PC-3 (cell line): ENCODE measurements around the gene ZKSCAN2.

Experiments used
- EZH2 ChIP-seq: fragments of 300-600 bp; sonication (generic); IDR thresholded peaks from one replicate; pipeline ENCODE4 v1.6.1; 2017; ENCODE audit warnings: antibody characterized with exemption, mild to moderate bottlenecking, low read length; ENCODE audit not compliant: unreplicated experiment
- EZH2phosphoT487 ChIP-seq: fragments of 300-600 bp; sonication (generic); IDR thresholded peaks from 2 replicates; pipeline ENCODE4 v1.6.1; 2018; ENCODE audit warnings: mild to moderate bottlenecking, antibody characterized with exemption, low read length, borderline replicate concordance
- TF ChIP-seq, protein P1 (sequence below): fragments of 300-600 bp; sonication (generic); conservative IDR thresholded peaks from 2 replicates; pipeline ENCODE4 v1.5.1; 2017; ENCODE audit warnings: antibody characterized with exemption, low read depth, mild to moderate bottlenecking, low read length

DNA sequence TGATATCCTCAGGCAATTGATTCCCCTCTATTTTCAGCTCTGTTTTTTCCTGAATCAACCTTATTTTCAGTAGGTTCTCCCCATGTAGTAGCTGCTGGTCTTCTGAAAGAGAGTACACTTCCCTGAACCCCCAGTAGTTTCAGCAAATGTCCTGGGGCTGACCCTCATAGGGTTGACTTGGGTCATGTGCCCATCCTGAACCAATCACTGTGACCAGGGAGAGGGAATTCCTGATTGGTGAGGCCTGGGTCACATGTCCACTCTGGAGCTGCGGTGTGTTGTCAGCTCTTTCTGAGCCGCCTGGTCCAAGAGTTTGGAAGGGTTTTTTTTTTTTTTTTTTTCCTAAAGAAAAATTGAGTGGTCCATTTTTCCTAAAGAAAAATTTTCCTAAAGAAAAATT is 8.3 kb upstream of the ZKSCAN2 start:
- TF ChIP-seq, protein P1, sequence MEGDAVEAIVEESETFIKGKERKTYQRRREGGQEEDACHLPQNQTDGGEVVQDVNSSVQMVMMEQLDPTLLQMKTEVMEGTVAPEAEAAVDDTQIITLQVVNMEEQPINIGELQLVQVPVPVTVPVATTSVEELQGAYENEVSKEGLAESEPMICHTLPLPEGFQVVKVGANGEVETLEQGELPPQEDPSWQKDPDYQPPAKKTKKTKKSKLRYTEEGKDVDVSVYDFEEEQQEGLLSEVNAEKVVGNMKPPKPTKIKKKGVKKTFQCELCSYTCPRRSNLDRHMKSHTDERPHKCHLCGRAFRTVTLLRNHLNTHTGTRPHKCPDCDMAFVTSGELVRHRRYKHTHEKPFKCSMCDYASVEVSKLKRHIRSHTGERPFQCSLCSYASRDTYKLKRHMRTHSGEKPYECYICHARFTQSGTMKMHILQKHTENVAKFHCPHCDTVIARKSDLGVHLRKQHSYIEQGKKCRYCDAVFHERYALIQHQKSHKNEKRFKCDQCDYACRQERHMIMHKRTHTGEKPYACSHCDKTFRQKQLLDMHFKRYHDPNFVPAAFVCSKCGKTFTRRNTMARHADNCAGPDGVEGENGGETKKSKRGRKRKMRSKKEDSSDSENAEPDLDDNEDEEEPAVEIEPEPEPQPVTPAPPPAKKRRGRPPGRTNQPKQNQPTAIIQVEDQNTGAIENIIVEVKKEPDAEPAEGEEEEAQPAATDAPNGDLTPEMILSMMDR: no peak
- TF ChIP-seq EZH2phosphoT487 (no peak), EZH2 (no peak)
